ENCODE measurements around the gene DSTN.
"Not testable (repeated sequence)": the region's sequence is repeated elsewhere in the genome, so short reads cannot be mapped to it uniquely, and the experiment has no call there.

- TF ChIP-seq FOS (IDR thresholded peaks at IDR 0.05; ENCODE audit: low read depth, low read length); CTCF (conservative IDR thresholded peaks at IDR 0.05; ENCODE audit: low read depth, low read length); RAD21 (IDR thresholded peaks at IDR 0.05; ENCODE audit: low read length): not testable (repeated sequence)
These were observed 89.5 kb downstream of the DSTN start for GRCh38 chr20:17659344-17659743.
